GM18951 (cell line): Measurements from ENCODE around the gene FXR2.
"Not testable (repeated sequence)": the region's sequence is repeated elsewhere in the genome, so short reads cannot be mapped to it uniquely, and the experiment has no call there.

Experiments
- POLR2A ChIP-seq: IDR thresholded peaks from 4 replicates; pipeline ENCODE4 v1.6.1; 2011; ENCODE audit warnings: mild to moderate bottlenecking; ENCODE audit not compliant: insufficient read length, insufficient read depth; ENCODE audit errors: extremely low read depth
- in situ Hi-C: fragments of 300-500 bp; cut with MboI; formaldehyde crosslinking; loops from one replicate; pipeline ENCODE4 v1.12.0; 2022; ENCODE audit warnings: low sequenced_read_pairs, mixed read lengths, inconsistent platforms; ENCODE audit not compliant: unreplicated experiment

The FXR2 gene

GRCh38 chr17:7640783-7641182 is 26.1 kb upstream of the FXR2 start:
- in situ Hi-C loops = no loop called here
- no peak for TF ChIP-seq POLR2A

- TF ChIP-seq POLR2A = no peak
- in situ Hi-C loops = no loop called here
Measured at GRCh38 chr17:7636163-7636562, 21.5 kb upstream of the FXR2 start.

DNA sequence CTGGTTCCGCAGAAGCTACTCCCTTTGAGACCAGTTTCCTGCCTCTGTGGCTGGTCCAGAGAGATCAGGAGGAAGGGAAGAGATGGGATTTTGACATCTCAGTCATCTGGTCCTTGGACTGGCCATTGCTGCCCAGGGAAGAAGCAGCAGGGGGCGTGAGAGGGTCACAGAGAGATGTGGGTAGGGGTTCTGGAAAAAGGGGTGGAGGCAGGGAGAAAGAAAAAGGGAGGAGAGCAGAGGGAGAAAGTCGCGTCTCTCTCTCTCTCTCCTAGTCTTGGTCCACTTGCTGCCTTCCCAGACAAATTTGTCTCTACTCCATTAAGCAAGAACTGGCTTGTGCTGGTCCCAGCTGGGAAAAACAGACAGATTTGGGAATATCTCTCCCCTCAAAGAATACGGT is 19.7 kb upstream of the FXR2 start:
- no peak for TF ChIP-seq POLR2A
- in situ Hi-C loops = no loop called here

- in situ Hi-C loops = no loop called here
- no peak for TF ChIP-seq POLR2A
Measured at GRCh38 chr17:7633093-7633492, 18.4 kb upstream of the FXR2 start.

DNA sequence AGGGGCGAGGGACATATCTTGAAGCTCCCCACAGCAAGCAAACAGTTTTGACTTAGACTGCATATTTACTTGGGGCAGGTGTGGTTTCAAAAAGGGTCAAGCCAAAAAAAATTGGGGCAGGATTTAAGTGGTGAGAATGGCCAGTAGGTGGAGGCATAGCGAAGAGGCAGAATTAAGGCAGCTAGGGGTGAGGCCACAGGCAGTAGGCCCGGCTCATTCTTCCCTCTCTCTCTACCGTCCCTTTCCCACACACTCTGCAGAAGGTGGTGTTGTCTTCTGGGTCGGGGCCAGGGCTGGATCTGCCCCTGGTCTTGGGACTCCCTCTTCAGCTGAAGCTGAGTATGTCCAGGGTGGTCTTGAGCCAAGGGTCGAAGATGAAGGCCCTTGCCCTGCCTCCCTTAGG is 17.8 kb upstream of the FXR2 start:
- in situ Hi-C loops = no loop called here
- TF ChIP-seq POLR2A = no peak

GRCh38 chr17:7631398-7632380 is 17.0 kb upstream of the FXR2 start:
- in situ Hi-C loops = no loop called here
- TF ChIP-seq POLR2A = no peak

GRCh38 chr17:7629939-7630571 is 15.4 kb upstream of the FXR2 start, which contains the start of gene SHBG:
Gene SHBG, plus strand, starts transcription at chr17:7630135. Its CDS starts 38 bp downstream, at chr17:7630173.
- in situ Hi-C loops = no loop called here
- TF ChIP-seq POLR2A = no peak

GRCh38 chr17:7627250-7628121 is 12.8 kb upstream of the FXR2 start, which contains the start of gene SAT2:
Gene SAT2, minus strand, starts transcription at chr17:7627821. Its CDS starts 186 bp downstream, at chr17:7627635.
- TF ChIP-seq POLR2A = peak; percentile 74
- in situ Hi-C loops = no loop called here

GRCh38 chr17:7626956-7627249 is 12.2 kb upstream of the FXR2 start:
- no peak for TF ChIP-seq POLR2A
- in situ Hi-C loops = no loop called here

DNA sequence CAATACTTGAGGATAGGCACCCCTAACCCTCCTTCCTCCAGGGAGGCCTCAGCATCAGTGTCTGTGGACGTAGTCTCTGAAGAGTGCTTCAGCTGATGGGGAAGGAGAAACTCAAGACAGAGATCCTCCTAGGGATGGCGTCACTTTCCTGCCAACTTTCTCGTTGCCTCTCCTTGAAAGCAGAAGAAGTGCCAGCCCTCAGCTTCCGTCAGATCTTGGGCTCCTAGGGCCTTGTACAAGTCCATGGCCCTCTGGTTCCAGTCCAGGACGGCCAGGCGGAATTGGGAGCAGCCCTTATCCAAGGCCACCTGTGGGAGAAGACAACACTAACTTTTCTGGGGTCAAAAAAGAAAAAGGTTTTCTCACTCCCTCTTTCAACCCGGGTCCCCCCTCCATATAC is 11.6 kb upstream of the FXR2 start:
- in situ Hi-C loops = no loop called here
- TF ChIP-seq POLR2A = no peak

GRCh38 chr17:7625749-7626148 is 11.1 kb upstream of the FXR2 start:
- in situ Hi-C loops = not testable (repeated sequence)

DNA sequence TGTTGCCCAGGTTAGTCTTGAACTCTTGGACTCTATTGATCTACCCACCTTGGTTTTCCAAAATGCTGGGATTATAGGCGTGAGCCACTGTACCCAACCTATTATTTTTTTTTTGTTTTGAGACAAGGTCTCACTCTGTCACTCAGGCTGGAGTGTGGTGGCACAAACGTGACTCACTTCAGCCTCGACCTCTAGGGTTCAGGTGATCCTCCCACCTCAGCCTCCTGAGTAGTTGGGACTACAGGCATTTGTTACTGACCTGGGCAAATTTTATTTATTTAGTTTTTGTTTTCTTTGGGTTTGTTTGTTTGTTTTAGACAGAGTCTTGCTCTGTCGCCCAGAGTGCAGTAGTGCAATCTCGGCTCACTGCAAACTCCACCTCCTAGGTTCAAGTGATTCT is 9.0 kb upstream of the FXR2 start:
- no peak for TF ChIP-seq POLR2A
- in situ Hi-C loops = no loop called here

DNA sequence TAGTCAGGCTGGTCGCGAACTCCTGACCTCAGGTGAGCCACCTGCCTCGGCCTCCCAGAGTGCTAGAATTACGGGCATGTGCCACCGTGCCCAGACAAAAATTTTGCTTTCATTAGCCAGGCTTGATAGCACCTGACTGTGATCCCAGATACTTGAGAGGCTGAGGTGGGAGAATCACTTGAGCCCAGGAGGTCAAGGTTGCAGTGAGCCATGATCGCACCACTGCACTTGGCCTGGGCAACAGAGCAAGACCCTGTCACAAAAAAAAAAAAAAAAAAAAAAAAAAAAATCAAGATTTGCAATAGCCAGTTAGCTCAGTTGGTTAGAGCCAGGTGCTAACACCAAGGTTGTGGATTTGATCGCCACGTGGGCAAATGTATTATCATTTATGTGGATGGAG is 6.1 kb upstream of the FXR2 start:
- no peak for TF ChIP-seq POLR2A
- in situ Hi-C loops = no loop called here

DNA sequence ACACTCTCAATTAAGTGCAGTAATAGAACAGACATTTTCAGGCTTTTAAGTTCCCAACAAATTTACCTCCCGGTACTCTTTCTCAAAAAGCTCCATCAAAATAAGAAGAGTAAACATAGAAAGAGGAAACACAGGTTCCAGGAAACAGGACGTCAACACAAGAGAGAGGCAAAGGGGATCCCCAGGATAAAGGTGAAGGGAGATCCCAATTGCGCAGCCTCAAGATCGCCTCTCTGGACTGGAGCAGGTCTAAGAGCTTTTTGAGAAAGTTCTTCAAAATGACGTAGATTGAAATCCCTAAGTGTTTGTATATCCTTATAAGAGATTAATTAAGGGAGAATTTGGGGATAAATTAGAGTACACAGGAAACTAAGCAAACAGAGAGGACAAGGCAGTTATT is 3.9 kb upstream of the FXR2 start:
- TF ChIP-seq POLR2A = no peak
- in situ Hi-C loops = no loop called here
